PC-3 (cell line): ENCODE results near the gene DIS3L2.

Experiments
- CTCF ChIP-seq: fragments of 300-600 bp; sonication (generic); conservative IDR thresholded peaks from 2 replicates; pipeline ENCODE4 v1.5.1; 2017; ENCODE audit warnings: antibody characterized with exemption, low read depth, mild to moderate bottlenecking, low read length
- EZH2 ChIP-seq: fragments of 300-600 bp; sonication (generic); IDR thresholded peaks from one replicate; pipeline ENCODE4 v1.6.1; 2017; ENCODE audit warnings: antibody characterized with exemption, mild to moderate bottlenecking, low read length; ENCODE audit not compliant: unreplicated experiment
- EZH2phosphoT487 ChIP-seq: fragments of 300-600 bp; sonication (generic); IDR thresholded peaks from 2 replicates; pipeline ENCODE4 v1.6.1; 2018; ENCODE audit warnings: mild to moderate bottlenecking, antibody characterized with exemption, low read length, borderline replicate concordance

GRCh38 chr2:232001073-232001472 lies 39.6 kb downstream of the DIS3L2 start:
- no peak for TF ChIP-seq EZH2
- no peak for TF ChIP-seq CTCF
- no peak for TF ChIP-seq EZH2phosphoT487
